SU-DHL-6 (cell line): ENCODE measurements around the gene PPP1R14C.

ENCODE experiments used
- EZH2phosphoT487 ChIP-seq: fragments of 200-600 bp; sonication (generic), shearing (Covaris generic); conservative IDR thresholded peaks from 2 replicates; pipeline ENCODE4 v1.6.1; 2018; ENCODE audit warnings: mild to moderate bottlenecking, antibody characterized with exemption, low read length, moderate library complexity, mixed read lengths
- TF ChIP-seq, protein P1 (sequence below): fragments of 200-600 bp; sonication (generic); IDR thresholded peaks from one replicate; pipeline ENCODE4 v1.5.1; 2017; ENCODE audit warnings: antibody characterized with exemption, mild to moderate bottlenecking, low read length, moderate library complexity; ENCODE audit not compliant: insufficient read depth, poor library complexity, severe bottlenecking

DNA sequence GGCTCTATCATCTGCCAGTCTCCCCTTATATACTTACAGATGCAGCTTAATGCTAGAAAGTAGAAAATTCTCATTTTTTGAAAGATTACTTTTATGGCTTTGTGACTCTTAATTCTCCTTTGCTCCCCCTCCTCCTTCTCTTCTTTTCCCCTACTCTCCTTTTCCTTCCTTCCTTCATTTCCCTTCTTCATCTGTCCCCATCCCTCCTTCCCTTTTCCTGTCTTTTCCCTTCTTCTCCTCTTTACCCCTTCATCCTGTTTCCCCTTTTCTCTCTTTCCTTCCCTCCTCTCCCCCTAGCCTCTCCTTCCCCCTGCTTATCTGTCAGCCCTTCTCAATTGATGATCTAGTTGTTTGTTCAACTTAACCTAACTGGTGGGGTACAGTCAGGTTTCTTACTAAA lies 71.5 kb downstream of the PPP1R14C start:
- TF ChIP-seq, protein P1, sequence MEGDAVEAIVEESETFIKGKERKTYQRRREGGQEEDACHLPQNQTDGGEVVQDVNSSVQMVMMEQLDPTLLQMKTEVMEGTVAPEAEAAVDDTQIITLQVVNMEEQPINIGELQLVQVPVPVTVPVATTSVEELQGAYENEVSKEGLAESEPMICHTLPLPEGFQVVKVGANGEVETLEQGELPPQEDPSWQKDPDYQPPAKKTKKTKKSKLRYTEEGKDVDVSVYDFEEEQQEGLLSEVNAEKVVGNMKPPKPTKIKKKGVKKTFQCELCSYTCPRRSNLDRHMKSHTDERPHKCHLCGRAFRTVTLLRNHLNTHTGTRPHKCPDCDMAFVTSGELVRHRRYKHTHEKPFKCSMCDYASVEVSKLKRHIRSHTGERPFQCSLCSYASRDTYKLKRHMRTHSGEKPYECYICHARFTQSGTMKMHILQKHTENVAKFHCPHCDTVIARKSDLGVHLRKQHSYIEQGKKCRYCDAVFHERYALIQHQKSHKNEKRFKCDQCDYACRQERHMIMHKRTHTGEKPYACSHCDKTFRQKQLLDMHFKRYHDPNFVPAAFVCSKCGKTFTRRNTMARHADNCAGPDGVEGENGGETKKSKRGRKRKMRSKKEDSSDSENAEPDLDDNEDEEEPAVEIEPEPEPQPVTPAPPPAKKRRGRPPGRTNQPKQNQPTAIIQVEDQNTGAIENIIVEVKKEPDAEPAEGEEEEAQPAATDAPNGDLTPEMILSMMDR: no peak
- no peak for TF ChIP-seq EZH2phosphoT487
